ENCODE results near the gene FMNL1.
"Not testable (repeated sequence)": the region's sequence is repeated elsewhere in the genome, so short reads cannot be mapped to it uniquely, and the experiment has no call there.

The FMNL1 gene
- total RNA-seq: 325 to 367 (median 359) reads per million in 4 donors

- DNase-seq: peak in 4 of 5 donors; percentile 45 to 76 (median 55)
These were observed at the start of gene FMNL1 for GRCh38 chr17:45221081-45222013. TSS of gene FMNL1 (plus strand) at chr17:45221885. CDS start at chr17:45222125, 240 bp downstream.

- no peak for DNase-seq
These were observed 49.5 kb upstream of the FMNL1 start for GRCh38 chr17:45172232-45172540.

- DNase-seq: peak in 3 of 5 donors; percentile 19 to 61 (median 29)
These were observed 49.0 kb upstream of the FMNL1 start for GRCh38 chr17:45172541-45173286.

- no peak for DNase-seq
These were observed 45.9 kb upstream of the FMNL1 start for GRCh38 chr17:45175759-45176115.

- no peak for DNase-seq
These were observed 44.1 kb upstream of the FMNL1 start for GRCh38 chr17:45177563-45177962.

- DNase-seq: no peak
These were observed 37.5 kb upstream of the FMNL1 start for GRCh38 chr17:45184144-45184543.

- DNase-seq: no peak
These were observed 34.8 kb upstream of the FMNL1 start for GRCh38 chr17:45186801-45187354.

GRCh38 chr17:45189009-45189408 lies 32.7 kb upstream of the FMNL1 start:
- DNase-seq: no peak

- no peak for DNase-seq
These were observed 31.0 kb upstream of the FMNL1 start for GRCh38 chr17:45190503-45191255.

GRCh38 chr17:45195424-45195823 lies 26.3 kb upstream of the FMNL1 start:
- no peak for DNase-seq

- no peak for DNase-seq
These were observed 24.6 kb upstream of the FMNL1 start for GRCh38 chr17:45197108-45197507.

- peak; percentile 73 to 81 (median 79) for DNase-seq
These were observed 23.9 kb upstream of the FMNL1 start for GRCh38 chr17:45197555-45198334.

GRCh38 chr17:45200701-45201100 lies 21.0 kb upstream of the FMNL1 start:
- no peak for DNase-seq

- DNase-seq: no peak
These were observed 20.2 kb upstream of the FMNL1 start for GRCh38 chr17:45201457-45201856.

GRCh38 chr17:45201880-45202279 lies 19.8 kb upstream of the FMNL1 start:
- not testable (repeated sequence) for DNase-seq

- peak; percentile 63 to 87 (median 75) for DNase-seq
These were observed 2.6 kb upstream of the FMNL1 start for GRCh38 chr17:45218895-45219661.

GRCh38 chr17:45220079-45220478 lies 1.6 kb upstream of the FMNL1 start:
- DNase-seq: no peak

GRCh38 chr17:45222014-45222288 lies 266 bp downstream of the FMNL1 start:
- no peak for DNase-seq

- peak in 2 of 5 donors; percentile 35 to 70 for DNase-seq
These were observed 757 bp downstream of the FMNL1 start for GRCh38 chr17:45222289-45222995.

GRCh38 chr17:45222996-45223538 lies 1.4 kb downstream of the FMNL1 start:
- DNase-seq: no peak
